Peyer's patch (tissue), 4 donors: ENCODE data around the gene SCYGR4.

Experiments used
- POLR2A ChIP-seq, 2 donors: fragments of 450-650 bp; IDR thresholded peaks; one replicate each; pipeline ENCODE4 v1.5.1; 2017; ENCODE audit warnings: antibody characterized with exemption in 2 of 2, mild to moderate bottlenecking in 2 of 2, moderate library complexity in 2 of 2
- TF ChIP-seq, protein P1 (sequence below), 6 experiments: fragments of 450-650 bp in 4 of 6; fragments of 200-600 bp in 2 of 6; sonication (generic) in 1 of 6; IDR thresholded peaks; one replicate each; pipeline ENCODE4 v1.5.1; 2017 to 2019; ENCODE audit warnings: antibody characterized with exemption in 6 of 6, mild to moderate bottlenecking in 3 of 6, moderate library complexity in 1 of 6

GRCh38 chr2:227597036-227597435 lies 20.3 kb upstream of the SCYGR4 start:
- TF ChIP-seq, protein P1, sequence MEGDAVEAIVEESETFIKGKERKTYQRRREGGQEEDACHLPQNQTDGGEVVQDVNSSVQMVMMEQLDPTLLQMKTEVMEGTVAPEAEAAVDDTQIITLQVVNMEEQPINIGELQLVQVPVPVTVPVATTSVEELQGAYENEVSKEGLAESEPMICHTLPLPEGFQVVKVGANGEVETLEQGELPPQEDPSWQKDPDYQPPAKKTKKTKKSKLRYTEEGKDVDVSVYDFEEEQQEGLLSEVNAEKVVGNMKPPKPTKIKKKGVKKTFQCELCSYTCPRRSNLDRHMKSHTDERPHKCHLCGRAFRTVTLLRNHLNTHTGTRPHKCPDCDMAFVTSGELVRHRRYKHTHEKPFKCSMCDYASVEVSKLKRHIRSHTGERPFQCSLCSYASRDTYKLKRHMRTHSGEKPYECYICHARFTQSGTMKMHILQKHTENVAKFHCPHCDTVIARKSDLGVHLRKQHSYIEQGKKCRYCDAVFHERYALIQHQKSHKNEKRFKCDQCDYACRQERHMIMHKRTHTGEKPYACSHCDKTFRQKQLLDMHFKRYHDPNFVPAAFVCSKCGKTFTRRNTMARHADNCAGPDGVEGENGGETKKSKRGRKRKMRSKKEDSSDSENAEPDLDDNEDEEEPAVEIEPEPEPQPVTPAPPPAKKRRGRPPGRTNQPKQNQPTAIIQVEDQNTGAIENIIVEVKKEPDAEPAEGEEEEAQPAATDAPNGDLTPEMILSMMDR (IDR thresholded peaks at IDR 0.05), result no peak
- TF ChIP-seq POLR2A (IDR thresholded peaks at IDR 0.05), result no peak
